GM18502 (cell line): ENCODE measurements around the gene RELL1.

ENCODE experiments used
- ATAC-seq: cut with Tn5 transposase; IDR thresholded peaks from one replicate; pipeline ENCODE4 v1.9.1; 2021; ENCODE audit warnings: mild to moderate bottlenecking; ENCODE audit not compliant: unreplicated experiment, poor library complexity

RELL1 gene

GRCh38 chr4:37604461-37604860 is 81.7 kb downstream of the RELL1 start:
- no peak for ATAC-seq

DNA sequence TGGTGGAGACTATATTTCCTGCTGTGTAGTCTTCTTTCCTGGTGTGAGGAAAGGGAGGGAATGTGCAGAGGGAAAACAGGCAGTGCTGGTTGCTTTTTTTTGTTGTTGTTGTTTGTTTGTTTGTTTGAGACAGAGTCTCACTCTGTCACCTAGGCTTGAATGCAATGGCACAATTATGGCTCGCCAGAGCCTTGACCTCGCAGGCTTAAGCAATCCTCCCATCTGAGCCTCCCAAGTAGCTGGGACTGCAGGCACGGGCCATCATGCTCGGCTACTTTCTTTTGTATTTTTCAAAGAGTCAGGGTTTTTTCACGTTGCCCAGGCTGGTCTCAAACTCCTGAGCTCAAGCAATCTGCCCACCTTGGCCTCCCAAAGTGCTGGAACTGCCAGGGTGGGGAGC is 82.5 kb downstream of the RELL1 start:
- no peak for ATAC-seq

GRCh38 chr4:37603070-37603468 is 83.1 kb downstream of the RELL1 start:
- peak; percentile 82 for ATAC-seq

- no peak for ATAC-seq
These were observed 83.6 kb downstream of the RELL1 start for GRCh38 chr4:37602454-37603069.

DNA sequence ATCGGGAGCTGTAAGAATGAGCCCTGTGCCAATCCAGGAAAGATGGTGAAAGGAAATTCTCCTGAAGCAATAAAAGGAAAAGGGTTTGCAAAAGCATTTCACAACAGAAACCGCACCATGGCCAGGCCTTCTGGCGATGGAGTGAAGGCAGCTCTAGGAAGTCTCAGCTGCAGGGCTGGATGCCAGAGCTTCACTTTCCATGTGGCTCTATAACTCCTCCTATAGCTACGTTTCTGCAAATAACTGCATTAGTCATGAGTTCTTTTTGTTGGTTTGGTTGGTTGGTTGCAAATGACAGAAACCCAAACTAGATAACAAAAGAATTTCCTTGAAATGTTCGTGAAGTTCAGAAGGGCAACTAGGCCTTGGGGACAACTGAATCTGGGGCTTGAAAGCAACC is 84.6 kb downstream of the RELL1 start:
- ATAC-seq = no peak

GRCh38 chr4:37599092-37599790 is 86.9 kb downstream of the RELL1 start:
- ATAC-seq = no peak

DNA sequence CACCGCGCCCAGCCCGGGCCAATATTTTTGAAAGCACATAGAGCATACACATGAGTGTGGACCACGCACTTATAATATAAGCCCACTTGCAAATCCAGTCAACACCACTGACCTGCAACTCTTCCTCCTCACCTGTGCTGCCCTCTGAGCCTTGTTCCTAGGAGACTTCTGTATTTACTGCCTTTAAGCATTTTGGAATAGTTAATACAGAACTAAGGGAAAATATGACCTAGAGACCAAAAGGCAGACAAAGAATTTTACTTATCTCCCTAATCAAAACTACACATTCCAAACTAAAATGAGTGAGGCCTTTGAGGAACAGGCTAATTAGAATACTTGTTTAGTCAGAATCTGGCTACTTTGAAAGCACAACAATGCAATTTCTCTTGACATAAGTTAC is 89.1 kb downstream of the RELL1 start:
- ATAC-seq = no peak

GRCh38 chr4:37595875-37596680 is 90.1 kb downstream of the RELL1 start:
- ATAC-seq = no peak

DNA sequence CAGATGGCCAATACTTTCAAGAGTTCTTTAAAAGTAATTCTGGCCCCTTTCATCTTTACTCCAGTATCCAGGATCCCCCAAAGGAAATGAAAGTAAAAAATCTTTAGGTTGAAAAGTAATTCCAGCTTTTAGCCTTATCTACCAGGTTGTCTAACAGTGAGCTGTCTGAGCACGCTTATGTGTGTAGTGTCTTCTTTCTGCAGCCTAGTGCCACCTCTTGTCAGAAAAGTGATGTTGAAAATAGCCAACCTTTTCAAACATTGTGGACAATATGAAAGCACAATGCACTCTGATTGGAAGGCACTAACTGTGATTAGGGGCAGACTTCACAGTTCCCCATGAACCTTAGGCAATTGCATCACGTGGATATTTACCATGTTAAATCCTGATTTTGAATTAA is 92.1 kb downstream of the RELL1 start:
- no peak for ATAC-seq

- no peak for ATAC-seq
These were observed 94.8 kb downstream of the RELL1 start for GRCh38 chr4:37591349-37591748.

DNA sequence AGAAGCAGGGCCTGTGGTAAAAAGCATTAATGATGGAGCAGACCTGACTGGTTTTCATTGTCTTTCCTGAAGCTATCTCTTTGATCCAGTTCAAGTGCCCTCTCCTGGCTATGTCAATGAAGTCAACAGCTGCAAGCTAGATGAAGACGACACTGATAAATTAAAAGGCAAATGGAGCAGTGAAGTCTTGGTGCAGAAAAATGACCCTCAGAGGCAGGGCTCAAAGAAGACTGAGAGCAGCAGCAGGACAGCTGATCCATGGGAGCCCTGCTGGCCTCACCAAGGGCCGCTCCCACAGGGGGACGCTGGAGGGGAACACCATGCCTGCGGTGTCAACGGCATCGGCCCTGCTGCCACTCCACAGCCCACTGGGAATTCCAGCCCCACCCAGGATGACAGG is 96.2 kb downstream of the RELL1 start:
- ATAC-seq = no peak

GRCh38 chr4:37588150-37588549 is 98.0 kb downstream of the RELL1 start:
- ATAC-seq = no peak

- no peak for ATAC-seq
These were observed 100.0 kb downstream of the RELL1 start for GRCh38 chr4:37586194-37586593.

DNA sequence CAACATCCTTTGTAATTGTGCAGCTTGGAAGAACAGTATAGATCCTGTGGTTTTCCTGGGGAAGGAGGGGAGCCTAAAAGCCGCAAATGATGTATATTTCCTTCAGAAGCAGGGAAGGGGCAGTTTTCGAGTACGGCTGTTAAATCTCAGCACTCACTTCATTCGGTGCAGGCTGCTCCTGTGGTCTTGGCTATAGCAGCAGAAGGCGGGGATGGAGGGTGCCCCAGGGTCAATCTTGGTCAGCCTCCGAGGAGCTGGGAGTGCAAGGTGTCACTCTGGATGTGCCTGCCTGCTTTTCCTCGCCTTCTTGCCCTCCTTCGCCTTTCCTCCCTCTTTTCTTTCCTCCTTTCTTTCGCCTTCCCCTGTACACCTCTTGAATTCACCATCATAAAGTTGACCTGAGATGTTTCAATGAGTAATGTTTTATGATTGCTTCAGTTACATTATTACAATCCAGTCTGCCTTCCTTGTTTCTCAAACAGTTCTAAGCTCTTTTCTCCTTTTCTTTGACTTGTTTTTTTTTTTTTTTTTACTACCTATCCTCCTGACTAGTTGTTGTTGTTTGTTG is 101.6 kb downstream of the RELL1 start:
- ATAC-seq = no peak

DNA sequence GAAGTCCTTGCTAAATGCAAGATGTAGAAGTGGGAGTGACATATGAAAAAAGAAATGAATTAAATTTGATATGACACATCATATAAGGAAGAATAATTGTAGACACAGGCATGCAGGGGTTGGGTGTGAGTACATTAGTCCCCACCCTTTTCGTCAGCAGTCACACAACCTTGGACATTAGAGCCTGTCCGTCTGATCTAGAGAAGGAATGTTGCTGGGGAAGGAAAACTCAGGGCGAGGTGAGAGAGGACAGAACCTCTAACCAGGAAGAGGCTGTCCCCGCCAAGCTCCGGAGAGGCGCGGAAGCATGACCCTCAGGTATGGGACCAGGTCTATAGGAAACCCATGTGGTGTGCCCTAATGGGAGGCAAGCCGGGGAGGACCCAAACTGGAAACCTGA is 102.1 kb downstream of the RELL1 start:
- no peak for ATAC-seq

- ATAC-seq = no peak
These were observed 112.6 kb downstream of the RELL1 start for GRCh38 chr4:37573566-37573965.

- no peak for ATAC-seq
These were observed 117.7 kb downstream of the RELL1 start for GRCh38 chr4:37568489-37568888.

GRCh38 chr4:37567836-37568235 is 118.3 kb downstream of the RELL1 start:
- no peak for ATAC-seq

GRCh38 chr4:37562592-37562991 is 123.6 kb downstream of the RELL1 start:
- ATAC-seq = no peak

DNA sequence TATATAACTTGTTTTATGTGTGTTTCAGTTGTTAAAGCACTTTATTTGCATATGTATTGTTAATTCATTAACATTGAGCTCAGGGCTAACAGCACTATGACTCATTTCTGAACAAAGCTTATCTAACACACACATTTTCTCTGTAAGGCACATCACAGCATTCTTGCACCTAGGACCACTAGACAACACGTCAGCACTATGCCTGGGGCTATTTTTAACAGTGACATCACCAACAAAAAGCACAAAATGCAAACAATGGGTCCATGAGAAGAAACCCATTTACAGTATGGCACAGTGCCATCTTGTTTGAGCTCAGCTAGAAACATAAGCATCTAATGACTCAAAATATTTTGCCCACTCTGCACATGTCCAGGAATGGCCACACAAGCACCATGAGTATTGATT is 124.4 kb downstream of the RELL1 start:
- peak; percentile 86 for ATAC-seq

DNA sequence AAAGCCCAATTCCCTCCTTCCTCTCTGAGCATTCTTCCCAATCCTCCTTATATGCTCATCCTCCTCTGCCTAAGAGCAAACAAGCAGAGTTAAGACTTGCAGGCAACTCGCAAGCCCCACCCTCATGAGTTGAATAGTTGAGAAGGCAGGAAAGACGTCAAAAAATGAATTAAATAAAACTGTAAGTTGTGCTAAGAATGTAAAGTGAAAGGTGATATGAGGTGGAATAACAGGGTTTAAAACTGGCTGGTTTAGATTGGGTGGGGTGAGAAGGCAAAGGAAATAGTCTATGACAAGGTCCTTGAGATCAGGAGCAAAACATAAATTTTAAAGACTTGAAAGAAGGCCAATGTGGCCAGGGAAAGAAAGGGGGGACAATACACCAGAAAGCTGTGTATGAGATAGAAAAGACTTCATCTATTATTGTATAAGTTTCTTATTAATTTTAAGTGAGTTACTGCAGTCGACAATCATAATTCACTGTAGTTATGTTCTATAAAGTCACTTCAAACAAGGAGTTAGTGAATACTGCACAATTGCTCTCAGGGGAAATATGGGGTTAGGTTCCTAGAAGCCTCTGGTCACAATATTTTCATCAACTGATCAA is 124.9 kb downstream of the RELL1 start:
- no peak for ATAC-seq
